HG03521 (cell line): Measurements from ENCODE around the gene SLC39A11.
"Not testable (repeated sequence)": the region's sequence is repeated elsewhere in the genome, so short reads cannot be mapped to it uniquely, and the experiment has no call there.

Source experiments
- ATAC-seq: cut with Tn5 transposase; IDR thresholded peaks from one replicate; pipeline ENCODE4 v1.9.1; 2021; ENCODE audit warnings: mild to moderate bottlenecking, moderate library complexity; ENCODE audit not compliant: unreplicated experiment

Gene SLC39A11

DNA sequence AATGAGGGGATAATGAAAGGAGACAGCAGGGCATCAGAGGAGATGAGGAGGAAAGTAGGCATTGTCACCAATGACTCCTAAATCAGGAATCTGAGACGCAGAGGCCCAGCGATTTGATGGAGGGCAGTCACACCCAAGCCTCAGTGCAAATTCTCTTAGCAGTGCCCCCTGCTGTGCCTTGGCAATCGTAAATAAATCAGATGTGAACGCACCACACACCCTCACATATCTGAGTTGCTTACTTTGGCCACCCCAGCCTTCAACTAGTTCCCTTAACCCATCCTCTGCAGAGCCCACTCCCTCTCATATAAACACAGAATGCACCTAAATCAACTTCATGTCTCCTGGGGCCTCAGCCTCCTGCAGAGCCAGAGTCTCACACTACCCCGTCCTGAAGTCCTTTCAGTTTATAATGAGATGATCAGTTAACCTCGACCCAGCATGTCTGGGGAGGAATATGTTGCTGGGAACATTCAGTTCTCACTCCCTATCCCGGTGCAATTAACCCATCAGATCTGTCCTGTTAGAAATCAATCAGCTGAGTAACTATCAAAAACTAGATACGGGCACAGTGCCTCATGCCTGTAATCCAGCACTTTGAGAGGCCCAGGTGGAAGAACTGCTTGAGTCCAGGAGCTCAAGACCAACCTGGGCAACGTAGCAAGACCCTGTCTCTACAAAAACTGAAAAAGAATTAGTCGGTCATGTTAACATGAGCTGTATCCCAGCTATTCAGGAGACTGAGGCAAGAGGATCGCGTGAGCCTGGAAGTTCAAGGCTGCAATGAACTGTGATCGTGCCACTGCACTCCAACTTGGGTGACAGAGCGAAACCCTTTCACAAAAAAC lies 78.4 kb downstream of the SLC39A11 start:
- ATAC-seq: no peak

DNA sequence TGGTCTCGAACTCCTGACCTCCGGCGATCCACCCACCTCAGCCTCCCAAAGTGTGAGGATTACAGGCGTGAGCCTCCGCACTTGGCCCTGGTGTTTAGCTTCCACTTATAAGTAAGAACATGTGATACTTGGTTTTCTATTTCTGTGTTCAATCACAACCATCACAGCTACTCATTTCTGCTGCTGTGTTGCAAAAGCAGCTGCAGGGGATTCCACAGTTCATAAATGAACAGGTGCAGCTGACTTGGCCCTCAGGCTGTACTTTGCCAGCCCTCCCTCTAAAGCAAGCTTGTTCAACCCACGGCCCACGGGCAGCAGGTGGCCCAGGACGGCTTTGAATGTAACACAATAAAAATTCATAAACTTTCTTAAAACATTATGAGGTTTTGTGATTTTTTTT lies 79.2 kb downstream of the SLC39A11 start:
- no peak for ATAC-seq

DNA sequence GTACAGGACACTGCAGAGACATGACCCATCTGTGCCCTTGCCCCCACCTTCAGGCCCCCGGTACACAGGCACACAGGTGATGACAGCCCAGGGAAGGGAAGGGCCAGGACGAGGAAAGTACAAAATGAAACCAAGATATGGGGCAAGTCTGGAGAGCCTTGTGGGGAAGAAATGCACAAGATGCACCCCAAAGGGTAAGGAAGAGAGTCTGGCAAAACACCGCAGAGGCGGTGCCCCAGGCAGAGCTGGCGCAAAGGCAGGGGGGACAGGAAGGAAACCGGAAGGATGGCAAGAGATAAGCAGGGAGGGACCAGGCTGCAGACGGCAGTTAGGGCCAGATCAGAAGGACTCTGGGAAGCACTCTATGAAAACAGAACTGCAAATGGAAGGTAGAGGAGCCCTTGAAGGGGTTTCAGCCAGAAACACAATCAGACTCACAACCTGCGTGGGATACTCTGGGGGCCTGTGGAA lies 81.4 kb downstream of the SLC39A11 start:
- no peak for ATAC-seq

DNA sequence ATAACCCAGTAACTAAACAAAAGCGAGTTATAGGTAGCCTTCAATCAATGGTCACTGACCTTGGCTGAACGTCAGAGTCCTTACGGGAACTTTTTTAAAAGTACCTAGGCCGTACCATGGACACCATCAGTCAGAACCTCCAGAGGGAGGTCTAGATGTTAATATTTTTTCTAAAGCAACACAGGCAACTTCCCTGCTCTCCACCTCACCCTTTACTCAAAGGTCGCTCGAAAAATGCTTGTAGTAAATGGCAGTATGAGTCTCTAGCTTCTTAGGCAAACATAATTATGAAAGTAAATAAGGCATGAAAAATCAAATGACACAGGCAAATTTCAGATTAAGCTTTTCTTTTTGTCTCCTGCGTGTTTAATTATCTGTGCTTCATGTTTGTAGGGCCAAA lies 82.1 kb downstream of the SLC39A11 start:
- ATAC-seq: no peak

DNA sequence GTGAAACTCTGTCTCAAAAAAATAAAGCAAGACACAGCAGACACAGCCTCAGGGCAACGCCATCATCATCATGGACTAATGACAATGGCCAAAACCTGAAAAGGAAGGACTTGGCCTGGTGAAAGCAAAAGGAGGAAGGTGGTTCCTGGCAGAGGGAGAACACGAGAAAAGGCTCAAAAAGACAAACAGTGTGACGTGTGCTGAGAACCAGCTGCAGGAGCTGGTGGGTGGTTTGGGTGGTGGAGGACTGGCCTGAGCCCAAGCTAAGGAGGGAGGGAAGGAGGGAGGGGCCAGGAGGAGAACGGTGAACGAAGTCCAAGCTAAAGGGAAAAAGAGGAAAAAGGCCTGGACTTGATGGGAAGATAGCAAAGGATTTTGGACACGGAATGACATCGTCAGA lies 85.1 kb downstream of the SLC39A11 start:
- no peak for ATAC-seq

DNA sequence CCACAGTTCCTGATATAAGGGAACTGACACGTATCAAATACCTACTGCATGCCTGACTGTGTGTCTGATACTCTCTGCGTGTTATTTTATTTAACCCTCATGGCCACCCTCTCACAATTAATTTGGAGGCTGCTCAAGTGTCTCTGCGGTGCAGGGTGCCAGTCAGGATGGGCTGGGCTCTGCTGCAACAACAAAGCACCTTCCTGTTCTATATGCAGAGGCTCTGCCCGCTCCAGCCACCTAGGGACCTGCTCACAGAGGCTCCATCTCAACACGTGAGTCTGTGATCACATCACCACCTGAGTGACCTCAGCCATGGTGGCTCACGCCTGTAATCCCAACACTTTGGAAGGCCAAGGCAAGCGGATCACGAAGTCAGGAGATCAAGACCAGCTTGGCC lies 87.1 kb downstream of the SLC39A11 start:
- ATAC-seq: no peak

DNA sequence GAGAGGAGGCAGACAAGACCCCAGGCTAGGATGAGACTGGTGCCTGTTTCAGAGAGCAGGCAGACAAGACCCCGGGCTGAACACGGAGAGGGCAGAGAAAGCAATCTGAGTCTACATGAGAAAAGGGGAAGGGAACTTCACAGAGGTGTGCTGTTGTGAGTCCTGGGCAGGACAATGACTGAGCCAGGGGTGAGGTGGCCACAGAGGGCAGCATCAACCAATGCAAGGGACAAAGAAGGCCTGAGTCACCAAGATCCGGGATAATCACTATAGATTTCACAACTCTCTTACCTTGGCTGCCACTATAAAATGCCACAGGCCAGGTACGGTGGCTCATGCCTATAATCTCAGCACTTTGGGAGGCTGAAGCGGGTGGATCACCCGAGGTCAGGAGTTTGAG lies 89.0 kb downstream of the SLC39A11 start:
- ATAC-seq: no peak

DNA sequence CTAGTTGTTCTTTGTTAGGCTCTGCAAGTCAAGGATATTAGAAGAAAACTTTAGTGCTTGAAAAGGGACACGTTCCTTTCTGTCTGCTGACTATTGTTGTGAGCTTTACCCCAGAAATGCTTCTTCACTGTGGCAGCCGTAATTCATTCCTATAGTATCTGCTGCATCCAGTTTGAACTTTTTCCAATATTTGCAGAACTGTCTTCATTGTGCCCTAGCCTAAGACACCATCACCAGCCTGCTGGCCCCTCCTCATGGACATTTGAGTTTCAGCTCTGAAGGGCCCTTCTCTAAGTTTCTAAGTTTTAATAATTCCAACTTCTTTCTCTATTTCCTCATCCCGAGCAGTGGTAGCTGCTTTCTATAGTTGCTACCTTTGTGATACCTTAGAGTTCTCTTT lies 91.7 kb downstream of the SLC39A11 start:
- no peak for ATAC-seq

DNA sequence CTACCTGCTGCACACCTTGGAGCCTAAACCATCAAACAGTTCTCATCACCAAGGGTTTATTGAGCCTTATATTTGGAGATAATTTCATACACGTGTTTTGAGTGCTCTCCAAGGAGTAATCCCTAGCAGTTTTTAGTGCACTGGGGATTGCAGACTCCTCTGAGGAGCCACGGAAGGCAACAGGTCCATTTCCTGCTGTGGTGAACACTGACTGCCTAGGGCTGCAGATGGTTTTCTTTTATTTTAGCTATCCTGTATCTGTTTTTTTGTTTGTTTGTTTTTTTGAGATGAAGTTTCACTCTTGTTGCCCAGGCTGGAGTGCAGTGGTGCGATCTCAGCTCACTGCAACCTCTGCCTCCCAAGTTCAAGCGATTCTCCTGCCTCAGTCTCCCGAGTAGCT lies 93.0 kb downstream of the SLC39A11 start:
- ATAC-seq: not testable (repeated sequence)

DNA sequence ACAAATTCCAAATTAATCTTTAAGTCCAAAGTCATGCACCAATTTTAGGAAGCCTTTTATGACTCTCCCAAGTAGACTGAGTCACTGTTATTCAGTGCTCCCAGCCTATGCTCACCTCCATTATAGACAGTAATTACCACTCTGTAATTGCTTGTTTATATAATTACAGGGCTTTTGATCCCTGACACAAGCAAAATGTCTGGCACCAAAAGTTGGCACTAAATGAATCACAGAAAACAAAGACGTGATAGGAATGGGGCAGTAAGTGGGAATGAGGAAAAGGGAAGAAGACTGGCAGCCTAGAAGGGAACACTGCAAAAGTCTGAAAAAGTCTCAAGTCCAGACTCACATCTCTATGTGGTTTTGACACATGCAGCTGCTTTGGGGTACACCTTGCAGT lies 94.1 kb downstream of the SLC39A11 start:
- ATAC-seq: no peak

DNA sequence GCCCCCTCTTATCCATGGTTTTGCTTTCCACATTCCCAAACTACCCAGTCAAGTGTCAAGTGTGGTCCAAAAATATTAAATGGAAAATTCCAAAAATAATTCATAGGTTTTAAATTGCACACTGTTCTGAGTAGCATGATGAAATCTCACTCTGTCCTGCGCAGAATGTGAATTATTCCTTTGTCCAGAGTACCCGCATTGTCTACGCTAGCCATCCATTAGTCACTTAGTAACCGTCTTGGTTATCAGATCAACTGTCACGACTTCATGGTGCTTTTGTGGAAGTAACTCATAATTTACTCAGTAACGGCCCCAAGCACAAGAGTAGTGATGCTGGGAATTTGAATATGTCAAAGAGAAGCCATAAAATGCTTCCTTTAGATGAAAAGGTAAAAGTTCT lies 94.9 kb downstream of the SLC39A11 start:
- ATAC-seq: no peak

DNA sequence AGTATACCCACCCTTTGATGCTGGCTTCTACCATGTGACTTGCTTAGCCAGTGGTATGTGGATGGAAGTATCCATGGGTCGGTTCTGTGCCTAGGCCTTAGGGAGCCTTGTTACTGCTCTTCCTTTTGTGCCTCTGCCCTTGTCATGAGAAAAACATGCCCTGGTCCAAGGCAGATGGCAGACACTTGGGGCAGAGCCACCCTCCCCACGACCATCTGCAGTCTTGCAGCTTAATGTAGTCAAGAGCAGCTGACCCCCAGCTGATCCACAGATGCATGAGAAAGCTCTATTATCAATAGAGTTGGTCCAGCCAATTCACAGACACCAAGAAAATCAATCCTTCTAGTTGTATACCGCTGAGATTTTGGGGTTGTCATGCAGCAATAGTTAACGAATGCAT lies 95.7 kb downstream of the SLC39A11 start:
- ATAC-seq: no peak

DNA sequence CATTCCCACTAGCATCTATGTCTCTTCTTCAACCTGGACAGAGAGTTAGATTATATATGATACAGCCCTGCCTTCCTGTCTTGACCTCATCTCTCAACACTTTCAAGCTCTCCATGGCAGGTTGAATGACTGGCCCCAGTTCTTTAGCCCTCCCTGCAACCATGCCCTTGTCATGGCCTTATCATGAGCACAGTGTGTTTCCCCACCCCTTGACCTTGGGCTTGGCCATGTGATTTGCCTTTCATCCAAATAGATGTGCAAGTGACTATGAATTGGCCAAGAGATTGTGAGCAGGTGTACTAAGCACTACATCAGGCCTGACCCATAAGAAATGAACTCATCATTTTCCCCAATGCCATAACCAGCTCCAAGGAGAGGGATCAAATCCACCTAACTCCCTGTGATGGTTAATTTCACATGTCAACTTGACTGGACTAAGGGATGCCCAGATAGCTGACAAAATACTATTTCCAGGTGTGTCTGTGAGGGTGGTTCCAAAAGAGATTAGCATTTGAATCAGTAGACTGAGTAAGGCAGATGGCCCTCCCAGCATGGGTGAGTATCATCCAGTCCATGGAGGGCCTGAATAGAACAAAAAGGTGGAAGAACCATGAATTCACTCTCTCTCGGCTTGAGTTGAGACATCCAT lies 97.4 kb downstream of the SLC39A11 start:
- no peak for ATAC-seq

DNA sequence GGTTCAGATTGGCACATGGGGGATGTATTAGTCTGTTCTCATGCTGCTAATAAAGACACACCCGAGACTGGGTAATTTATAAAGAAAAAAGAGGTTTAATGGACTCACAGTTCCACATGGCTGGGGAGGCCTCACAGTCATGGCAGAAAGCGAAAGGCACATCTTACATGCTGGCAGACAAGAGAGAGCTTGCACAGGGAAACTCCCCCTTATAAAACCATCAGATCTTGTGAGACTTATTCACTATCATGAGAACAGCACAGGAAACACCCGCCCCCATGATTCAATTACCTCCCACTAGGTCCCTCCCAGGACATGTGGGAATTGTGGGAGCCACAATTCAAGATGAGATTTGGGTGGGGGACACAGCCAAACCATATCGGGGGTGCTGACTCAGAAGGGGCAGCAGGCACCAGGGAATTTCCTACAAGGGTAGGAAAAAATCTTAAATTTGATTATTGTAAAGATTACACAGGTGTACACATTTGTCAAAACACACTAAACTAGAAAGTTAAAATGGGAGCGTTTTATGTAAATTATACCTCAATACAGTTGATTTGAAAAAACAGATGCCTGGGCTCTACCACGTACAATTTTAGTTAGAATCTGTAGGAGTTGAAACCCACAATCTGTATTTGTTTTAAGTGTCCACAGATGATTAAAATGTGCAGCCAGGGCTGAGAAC lies 99.6 kb downstream of the SLC39A11 start:
- not testable (repeated sequence) for ATAC-seq

DNA sequence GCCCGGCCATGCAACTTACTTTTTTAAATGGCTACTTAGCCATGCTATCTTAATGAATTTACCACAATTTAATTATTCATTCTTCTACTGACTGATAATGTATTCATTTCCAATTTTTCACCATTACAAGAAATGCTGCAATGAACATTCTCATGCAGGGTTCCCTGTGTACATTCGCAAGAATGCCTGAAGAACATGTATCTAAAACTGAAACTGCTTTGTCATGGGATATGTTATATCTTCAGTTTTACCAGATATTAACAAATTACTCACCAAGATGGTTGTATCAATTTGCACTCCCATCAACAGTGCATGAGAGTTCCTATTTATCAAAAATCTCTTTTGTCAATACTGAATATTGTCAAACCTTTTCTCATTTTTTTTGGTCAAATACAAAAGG lies 100.8 kb downstream of the SLC39A11 start:
- no peak for ATAC-seq

DNA sequence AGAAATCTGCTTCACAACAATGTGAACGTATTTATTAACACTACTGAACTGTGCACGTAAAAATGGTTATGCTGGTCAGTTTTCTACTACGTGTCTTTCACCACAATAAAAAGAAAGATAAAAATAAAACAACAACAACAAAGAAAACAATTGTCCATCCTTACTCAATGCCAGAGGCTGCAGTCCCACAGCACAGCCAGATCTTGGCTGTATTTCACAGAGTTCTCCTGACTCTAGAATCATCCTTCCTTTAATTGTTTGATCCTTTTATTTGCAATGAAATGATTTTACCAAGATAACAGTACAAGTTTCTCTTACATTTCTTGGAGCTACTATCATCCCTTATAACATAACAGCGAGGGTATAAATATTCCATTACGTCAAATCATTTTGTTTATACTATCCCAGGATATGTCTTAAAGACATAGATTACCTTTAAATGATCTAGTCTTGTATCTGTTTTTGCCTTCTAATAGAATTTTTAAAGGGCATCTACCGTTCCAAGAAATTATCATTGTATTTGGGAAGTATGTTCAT lies 103.3 kb downstream of the SLC39A11 start:
- ATAC-seq: no peak

DNA sequence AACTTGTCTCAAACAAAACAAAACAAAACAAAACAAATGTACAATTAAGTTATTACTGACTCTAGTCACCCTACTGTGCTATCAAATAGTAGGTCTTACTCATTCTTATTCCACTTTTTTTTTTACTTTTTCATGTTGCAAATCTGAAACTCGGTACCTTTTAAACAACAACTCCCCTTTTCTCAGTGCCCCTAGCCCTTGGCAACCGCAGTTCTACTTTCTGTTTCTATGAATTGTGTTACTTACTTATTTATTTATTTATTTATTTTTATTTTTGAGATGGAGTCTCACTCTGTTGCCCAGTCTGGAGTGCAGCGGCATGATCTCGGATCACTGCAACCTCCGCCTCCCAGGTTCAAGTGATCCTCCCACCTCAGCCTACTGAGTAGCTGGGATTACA lies 104.0 kb downstream of the SLC39A11 start:
- ATAC-seq: no peak

DNA sequence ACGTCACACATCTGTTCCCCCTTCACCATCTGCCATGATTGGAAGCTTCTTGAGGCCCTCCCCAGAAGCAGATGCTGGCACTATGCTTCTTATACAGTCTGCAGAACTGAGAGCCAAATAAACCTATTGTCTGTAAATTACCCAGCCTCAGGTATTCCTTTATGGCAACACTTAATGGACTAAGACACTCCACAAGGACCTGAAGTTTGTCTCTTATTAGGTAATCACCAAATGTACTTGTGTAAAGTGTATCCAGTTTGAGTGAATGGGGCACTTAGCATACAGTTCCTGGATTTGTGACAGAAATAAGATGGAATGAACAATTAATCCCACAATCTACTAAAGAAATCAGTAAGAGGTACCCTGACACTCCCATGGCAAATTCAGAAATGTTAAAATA lies 105.3 kb downstream of the SLC39A11 start:
- no peak for ATAC-seq

DNA sequence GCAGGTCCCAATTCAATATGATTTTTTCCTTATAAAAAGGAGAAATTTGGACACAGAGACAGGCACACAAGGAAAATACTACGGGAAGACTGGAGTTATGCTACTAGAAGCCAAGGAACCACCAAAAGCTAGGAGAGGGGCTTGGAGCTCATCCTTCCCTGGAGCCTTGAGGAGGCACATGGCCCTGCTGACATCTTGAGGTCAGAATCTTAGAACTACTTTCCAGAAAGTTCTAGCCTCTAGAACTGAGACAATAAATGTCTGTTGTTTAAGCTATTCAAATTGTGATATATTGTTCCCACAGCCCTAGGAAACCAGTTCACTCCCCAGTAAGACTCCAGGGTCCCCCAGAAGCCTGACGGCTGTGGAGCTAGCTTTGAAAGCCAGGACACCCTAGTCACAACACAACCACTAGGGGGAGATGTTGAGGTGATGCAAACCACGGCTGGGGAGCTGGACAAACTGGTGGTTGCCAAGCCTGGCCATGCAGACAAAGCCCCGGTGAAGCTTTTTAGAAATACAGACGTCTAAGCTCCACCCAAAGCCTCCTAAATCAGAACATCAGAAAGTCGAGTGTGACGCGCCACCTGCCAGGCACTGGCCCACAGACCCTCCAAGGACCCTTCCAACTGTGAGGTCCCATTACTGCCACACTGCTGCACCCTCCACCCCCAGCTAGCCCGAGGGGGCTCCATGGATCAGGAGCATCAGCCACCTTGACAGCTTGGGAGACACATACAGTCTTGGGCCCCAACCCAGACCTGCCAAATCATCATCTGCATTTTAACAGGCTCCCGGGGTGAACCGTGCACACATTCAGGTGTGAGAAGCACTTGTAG lies 106.4 kb downstream of the SLC39A11 start:
- ATAC-seq: peak; percentile 64

DNA sequence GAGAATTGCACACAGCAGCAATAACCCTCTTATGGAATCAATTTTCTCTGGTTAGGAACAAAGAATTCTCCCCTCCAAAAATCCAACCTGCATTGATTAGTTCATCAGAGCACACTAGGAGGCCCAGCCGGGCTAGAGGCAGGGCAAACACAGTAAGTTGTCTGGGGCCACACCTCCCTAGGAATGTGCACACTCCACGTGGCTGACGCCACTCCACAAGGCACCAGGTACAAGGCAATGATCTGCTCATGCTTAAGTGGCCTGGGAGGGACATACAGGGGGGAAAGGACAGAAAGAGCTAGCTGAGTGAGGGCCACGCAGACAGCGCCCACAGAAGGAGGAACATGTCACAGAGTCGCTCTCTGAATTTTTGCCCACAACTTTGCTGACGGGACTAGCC lies 107.6 kb downstream of the SLC39A11 start:
- ATAC-seq: no peak
